Neural crest cell (in vitro differentiated cells): ENCODE measurements around the gene VPS29. TPM values are rescaled to one million over a fixed set of nuclear protein-coding genes. Genes with fewer than 3 reads are reported as not detected.
"Not testable (repeated sequence)": the region's sequence is repeated elsewhere in the genome, so short reads cannot be mapped to it uniquely, and the experiment has no call there.

Source experiments
- DNase-seq: peaks from one replicate; pipeline ENCODE4 v3.0.0; 2021; ENCODE audit warnings: low read depth, mixed read lengths, low spot score
- H3K27ac Mint-ChIP-seq: one replicate; pipeline ENCODE4 v1.8.0; 2021; ENCODE audit warnings: mild to moderate bottlenecking, mixed read lengths; ENCODE audit not compliant: unreplicated experiment
- H3K27me3 Mint-ChIP-seq: 2 replicates; pipeline ENCODE4 v1.8.0; 2021; ENCODE audit warnings: low read depth, mild to moderate bottlenecking, mixed read lengths
- H3K36me3 Mint-ChIP-seq: 2 replicates; pipeline ENCODE4 v1.8.0; 2021; ENCODE audit warnings: low read depth, mild to moderate bottlenecking, mixed read lengths
- H3K4me1 Mint-ChIP-seq: 2 replicates; pipeline ENCODE4 v1.8.0; 2021; ENCODE audit warnings: mixed read lengths
- H3K4me3 Mint-ChIP-seq: one replicate; pipeline ENCODE4 v1.8.0; 2021; ENCODE audit warnings: mild to moderate bottlenecking, mixed read lengths
- H3K9me3 Mint-ChIP-seq: 2 replicates; pipeline ENCODE4 v1.8.0; 2021; ENCODE audit warnings: mixed read lengths
- CTCF ChIP-seq: fragments of 200-600 bp; sonication (generic); conservative IDR thresholded peaks from 2 replicates; pipeline ENCODE4 v1.5.0; 2021; ENCODE audit warnings: antibody characterized with exemption, mild to moderate bottlenecking
- total RNA-seq: library from RNA; stranded (reverse); gene quantifications from 2 replicates; pipeline ENCODE4 v1.2.1, GENCODE V29; 2021

VPS29 gene
- total RNA-seq, 1 donor from 2014 or later: 89.0 TPM

- no peaks in the 10 kb centered on the region for H3K9me3 Mint-ChIP-seq
- DNase-seq: no peak
- H3K4me1 Mint-ChIP-seq: no peaks in the 10 kb centered on the region
- no peak for TF ChIP-seq CTCF
- H3K4me3 Mint-ChIP-seq: no peak overlapping the region
- no peaks in the 10 kb centered on the region for H3K27me3 Mint-ChIP-seq
- H3K36me3 Mint-ChIP-seq: peaks cover 4% of the 10 kb centered on the region
- no peak overlapping the region for H3K27ac Mint-ChIP-seq
These were observed 30.7 kb upstream of the VPS29 start for GRCh38 chr12:110532644-110533043.

GRCh38 chr12:110531741-110532333, 29.9 kb upstream of the VPS29 start:
- Mint-ChIP-seq H3K27me3 (no peaks in the 10 kb centered on the region), H3K9me3 (no peaks in the 10 kb centered on the region), H3K4me1 (no peaks in the 10 kb centered on the region), H3K4me3 (no peak overlapping the region), H3K27ac (no peak overlapping the region), H3K36me3 (peaks cover 4% of the 10 kb centered on the region)
- no peak for TF ChIP-seq CTCF
- DNase-seq: no peak

- no peak for DNase-seq
- no peaks in the 10 kb centered on the region for H3K27me3 Mint-ChIP-seq
These were observed 28.6 kb upstream of the VPS29 start for GRCh38 chr12:110530511-110530910.

GRCh38 chr12:110528277-110528839, 26.4 kb upstream of the VPS29 start:
- Mint-ChIP-seq H3K4me3 (no peak overlapping the region), H3K27ac (no peak overlapping the region), H3K27me3 (no peaks in the 10 kb centered on the region), H3K36me3 (peaks cover 4% of the 10 kb centered on the region), H3K9me3 (no peaks in the 10 kb centered on the region), H3K4me1 (no peaks in the 10 kb centered on the region)
- TF ChIP-seq CTCF: no peak
- DNase-seq: no peak

More at GRCh38 chr12:110530511-110530910, 28.6 kb upstream of the VPS29 start:
- TF ChIP-seq CTCF: no peak
- Mint-ChIP-seq H3K4me1 (no peaks in the 10 kb centered on the region), H3K36me3 (peaks cover 4% of the 10 kb centered on the region), H3K27ac (no peak overlapping the region), H3K4me3 (no peak overlapping the region), H3K9me3 (no peaks in the 10 kb centered on the region)

- not testable (repeated sequence) for H3K9me3 Mint-ChIP-seq, H3K27ac Mint-ChIP-seq, H3K4me3 Mint-ChIP-seq, H3K36me3 Mint-ChIP-seq, H3K27me3 Mint-ChIP-seq, DNase-seq, H3K4me1 Mint-ChIP-seq
These were observed 19.2 kb upstream of the VPS29 start for GRCh38 chr12:110520876-110521712.

GRCh38 chr12:110518014-110518413, 16.1 kb upstream of the VPS29 start:
- not testable (repeated sequence) for H3K9me3 Mint-ChIP-seq, H3K36me3 Mint-ChIP-seq, H3K27ac Mint-ChIP-seq, DNase-seq, H3K4me1 Mint-ChIP-seq, H3K4me3 Mint-ChIP-seq
- peaks cover 22% of the 10 kb centered on the region for H3K27me3 Mint-ChIP-seq
